Measurements from ENCODE around the gene SLC2A10. TPM values are rescaled to one million over a fixed set of nuclear protein-coding genes. Genes with fewer than 3 reads are reported as not detected.

SLC2A10 gene
- polyA plus RNA-seq, 1 experiment, result 41.9 TPM

DNA sequence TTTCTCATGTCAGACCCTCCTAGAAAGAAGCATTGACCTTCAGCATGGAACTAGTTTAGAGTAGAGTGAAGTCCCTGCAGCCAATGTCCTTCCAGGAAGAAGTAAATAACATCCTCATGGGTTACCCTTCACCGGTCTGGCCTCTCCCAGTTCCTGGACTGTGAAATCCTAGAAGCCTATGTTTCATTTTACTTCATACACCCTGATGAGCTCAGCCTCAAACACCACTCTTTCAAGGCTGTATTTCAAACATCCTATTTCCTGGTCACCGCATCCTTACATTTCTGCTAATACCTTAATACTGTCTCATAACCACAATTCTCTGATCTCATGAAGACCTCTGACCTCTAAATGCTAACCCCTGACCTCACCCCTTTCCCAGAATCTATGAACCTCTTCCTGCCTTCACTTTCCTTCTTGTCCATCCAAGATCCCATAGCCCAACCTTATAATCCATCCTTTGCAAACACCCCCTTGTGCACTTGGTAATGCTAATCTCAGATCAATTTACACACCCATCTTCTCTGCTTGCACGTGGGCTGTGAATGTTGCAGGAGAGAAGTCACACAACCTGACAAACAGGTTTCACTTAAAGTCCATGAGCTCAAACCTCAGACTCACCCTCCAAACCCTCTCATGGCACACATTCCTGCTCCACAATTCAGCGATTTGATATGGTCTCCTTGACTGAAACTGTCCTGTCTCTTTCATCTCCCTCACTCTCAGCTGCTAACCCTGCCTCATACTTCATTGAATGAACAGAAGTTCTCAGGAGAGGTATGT is 30.2 kb downstream of the SLC2A10 start:
- ChIA-PET POLR2A (no interaction called here), CTCF (interaction anchor here (1.2 to 1.4 kb wide), 3 partner anchors 10 to 644 kb away, joined by 3 to 4 read pairs (median 3); no protein-coding TSS in a partner anchor)
- TF ChIP-seq, protein P1, sequence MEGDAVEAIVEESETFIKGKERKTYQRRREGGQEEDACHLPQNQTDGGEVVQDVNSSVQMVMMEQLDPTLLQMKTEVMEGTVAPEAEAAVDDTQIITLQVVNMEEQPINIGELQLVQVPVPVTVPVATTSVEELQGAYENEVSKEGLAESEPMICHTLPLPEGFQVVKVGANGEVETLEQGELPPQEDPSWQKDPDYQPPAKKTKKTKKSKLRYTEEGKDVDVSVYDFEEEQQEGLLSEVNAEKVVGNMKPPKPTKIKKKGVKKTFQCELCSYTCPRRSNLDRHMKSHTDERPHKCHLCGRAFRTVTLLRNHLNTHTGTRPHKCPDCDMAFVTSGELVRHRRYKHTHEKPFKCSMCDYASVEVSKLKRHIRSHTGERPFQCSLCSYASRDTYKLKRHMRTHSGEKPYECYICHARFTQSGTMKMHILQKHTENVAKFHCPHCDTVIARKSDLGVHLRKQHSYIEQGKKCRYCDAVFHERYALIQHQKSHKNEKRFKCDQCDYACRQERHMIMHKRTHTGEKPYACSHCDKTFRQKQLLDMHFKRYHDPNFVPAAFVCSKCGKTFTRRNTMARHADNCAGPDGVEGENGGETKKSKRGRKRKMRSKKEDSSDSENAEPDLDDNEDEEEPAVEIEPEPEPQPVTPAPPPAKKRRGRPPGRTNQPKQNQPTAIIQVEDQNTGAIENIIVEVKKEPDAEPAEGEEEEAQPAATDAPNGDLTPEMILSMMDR (IDR thresholded peaks at IDR 0.05; ENCODE audit: insufficient read depth, low read depth, low read length), result no peak
- no peak for DNase-seq (ENCODE audit: low read depth)
- Histone ChIP-seq H3K27me3 (ENCODE audit: control insufficient read depth, insufficient read depth, low read length) (peaks cover 4% of the 10 kb centered on the region; the same call in 1 of the 2 replicates), H3K4me3 (ENCODE audit: low read depth, low read length) (no peak overlapping the region), H3K36me3 (ENCODE audit: control insufficient read depth, insufficient read depth, low read length) (peaks cover 3% of the 10 kb centered on the region; the same call in 1 of the 2 replicates)

DNA sequence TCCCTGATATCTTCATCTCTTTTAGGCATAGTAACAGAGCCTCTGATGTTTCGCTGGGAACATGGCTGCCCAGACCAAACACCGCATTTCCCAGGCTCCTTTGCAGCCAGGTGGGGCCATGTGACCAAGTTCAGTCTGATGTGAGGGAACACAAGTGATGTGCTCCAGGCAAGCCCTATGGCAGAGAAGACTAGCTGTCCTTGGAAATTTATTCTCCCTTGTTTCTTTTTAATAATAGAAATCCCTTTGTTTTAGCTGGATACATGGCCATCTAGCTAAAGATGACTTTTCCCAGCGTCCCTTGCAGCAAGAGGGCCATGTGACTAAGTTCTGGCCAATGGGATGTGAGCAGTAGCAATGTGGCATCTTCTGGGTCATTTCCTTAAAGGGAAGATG is 30.8 kb downstream of the SLC2A10 start:
- TF ChIP-seq, protein P1 (IDR thresholded peaks at IDR 0.05; ENCODE audit: insufficient read depth, low read depth, low read length), result no peak
- Histone ChIP-seq H3K27me3 (ENCODE audit: control insufficient read depth, insufficient read depth, low read length) (peaks cover 4% of the 10 kb centered on the region; the same call in 1 of the 2 replicates), H3K36me3 (ENCODE audit: control insufficient read depth, insufficient read depth, low read length) (no peaks in the 10 kb centered on the region), H3K4me3 (ENCODE audit: low read depth, low read length) (no peak overlapping the region)
- CTCF ChIA-PET, result interaction anchor here (1.2 to 1.3 kb wide), 2 partner anchors 9 to 13 kb away, joined by 3 read pairs; no protein-coding TSS in a partner anchor
- DNase-seq (ENCODE audit: low read depth), result no peak
- POLR2A ChIA-PET, result no interaction called here

DNA sequence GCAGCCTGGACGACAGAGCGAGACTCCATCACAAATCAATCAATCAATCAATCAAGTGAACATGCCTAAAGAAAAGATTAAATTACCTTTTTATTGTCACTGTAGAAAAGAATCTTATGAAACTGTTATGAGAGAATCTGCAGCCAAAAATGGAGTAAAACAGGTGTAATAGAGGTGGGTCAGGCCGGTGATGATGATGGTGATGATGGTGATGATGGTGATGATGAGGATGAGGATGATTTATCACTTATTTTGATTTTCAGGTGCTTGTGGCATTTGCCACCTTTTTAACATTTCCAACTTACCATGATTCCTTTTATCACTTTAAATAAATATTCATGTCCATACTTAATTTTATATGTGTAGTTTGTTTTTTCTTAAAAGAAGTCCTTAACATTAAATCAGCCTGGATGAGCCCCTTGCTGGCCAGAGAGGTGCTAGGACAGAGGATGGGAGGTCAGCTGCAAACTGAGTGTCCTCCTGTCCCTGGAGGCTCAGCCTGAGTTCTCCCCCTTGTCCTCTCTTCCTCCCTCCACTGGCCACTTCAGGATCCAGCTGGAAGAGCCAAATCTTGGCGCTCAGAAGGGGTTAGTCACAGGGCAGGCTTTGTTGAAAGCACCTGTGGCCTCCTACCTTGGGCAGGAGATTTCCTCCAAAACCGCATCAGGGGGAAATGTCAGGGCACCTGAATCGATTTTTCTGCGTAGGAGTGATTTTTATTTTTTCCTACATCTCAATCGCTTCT is 32.6 kb downstream of the SLC2A10 start:
- TF ChIP-seq, protein P1 (IDR thresholded peaks at IDR 0.05; ENCODE audit: insufficient read depth, low read depth, low read length), result no peak
- peaks cover 4% of the 10 kb centered on the region; the same call in 1 of the 2 replicates for H3K27me3 ChIP-seq (ENCODE audit: control insufficient read depth, insufficient read depth, low read length)
- no peak overlapping the region for H3K4me3 ChIP-seq (ENCODE audit: low read depth, low read length)
- DNase-seq (ENCODE audit: low read depth), result no peak
- ChIA-PET POLR2A (no interaction called here), CTCF (interaction anchor here (0.7 to 1.4 kb wide), 2 partner anchors 8 to 272 kb away, joined by 3 to 4 read pairs; no protein-coding TSS in a partner anchor)
- H3K36me3 ChIP-seq (ENCODE audit: control insufficient read depth, insufficient read depth, low read length), result no peaks in the 10 kb centered on the region

DNA sequence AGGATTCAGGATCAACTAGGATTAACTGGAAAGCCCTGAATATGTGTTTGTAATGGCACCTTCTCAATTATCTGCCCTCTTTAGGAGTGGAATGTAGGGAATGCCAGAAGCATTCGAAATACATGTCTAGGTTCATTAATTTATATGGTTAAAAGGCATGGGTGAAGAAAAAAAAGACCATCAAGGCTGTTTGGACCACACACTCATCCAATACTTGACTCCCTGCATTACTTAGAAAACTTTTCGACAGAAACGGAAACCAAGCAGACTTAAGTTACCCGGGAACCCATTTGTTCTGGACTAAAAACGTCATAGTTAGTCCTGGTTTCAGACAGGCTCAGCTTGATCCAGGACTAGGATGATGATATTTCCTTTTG is 33.2 kb downstream of the SLC2A10 start:
- TF ChIP-seq, protein P1 (IDR thresholded peaks at IDR 0.05; ENCODE audit: insufficient read depth, low read depth, low read length), result no peak
- ChIA-PET CTCF (interaction anchor here (1.4 to 1.9 kb wide), 2 partner anchors 8 to 10 kb away, joined by 4 to 8 read pairs; no protein-coding TSS in a partner anchor), POLR2A (no interaction called here)
- H3K36me3 ChIP-seq (ENCODE audit: control insufficient read depth, insufficient read depth, low read length), result no peaks in the 10 kb centered on the region
- H3K27me3 ChIP-seq (ENCODE audit: control insufficient read depth, insufficient read depth, low read length), result peaks cover 4% of the 10 kb centered on the region; the same call in 1 of the 2 replicates
- no peak overlapping the region for H3K4me3 ChIP-seq (ENCODE audit: low read depth, low read length)
- DNase-seq (ENCODE audit: low read depth), result no peak

DNA sequence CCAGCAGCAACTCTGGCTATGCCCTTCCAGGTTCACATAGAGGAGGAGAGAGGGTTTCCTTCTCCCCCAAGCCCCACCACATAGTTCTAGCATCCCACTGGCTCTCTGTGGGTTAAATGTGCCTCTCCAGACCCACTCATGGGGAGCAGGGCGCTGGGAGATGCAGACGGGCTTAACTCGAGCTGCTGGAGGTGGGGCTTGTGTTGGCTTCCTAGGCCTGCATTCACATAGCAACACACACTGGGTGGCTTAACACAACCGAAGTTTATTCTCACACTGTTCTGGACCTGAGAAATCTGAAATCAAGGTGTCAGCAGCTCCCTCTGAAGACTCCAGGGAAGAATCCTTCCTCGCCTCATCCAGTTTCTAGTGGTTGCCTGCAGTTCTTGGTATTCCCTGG is 33.6 kb downstream of the SLC2A10 start:
- no peak for DNase-seq (ENCODE audit: low read depth)
- ChIA-PET POLR2A (no interaction called here), CTCF (interaction anchor here (1.4 to 1.9 kb wide), 2 partner anchors 9 to 10 kb away, joined by 4 to 8 read pairs; no protein-coding TSS in a partner anchor)
- H3K27me3 ChIP-seq (ENCODE audit: control insufficient read depth, insufficient read depth, low read length), result peaks cover 4% of the 10 kb centered on the region; the same call in 1 of the 2 replicates
- TF ChIP-seq, protein P1 (IDR thresholded peaks at IDR 0.05; ENCODE audit: insufficient read depth, low read depth, low read length), result no peak
- no peaks in the 10 kb centered on the region for H3K36me3 ChIP-seq (ENCODE audit: control insufficient read depth, insufficient read depth, low read length)
- H3K4me3 ChIP-seq (ENCODE audit: low read depth, low read length), result no peak overlapping the region

Measured in BJ (cell line).